Stimulated activated CD4-positive, alpha-beta T cell treated with anti-CD3 and anti-CD28 coated beads, Interleukin-2, amount 100 ng/mL, for 4 hours (primary cell): Measurements from ENCODE around the gene CXorf65.

Source experiments
- DNase-seq: peaks from one replicate; pipeline ENCODE4 v3.0.0-alpha.2; 2020; ENCODE audit warnings: low read depth

CXorf65 gene

DNA sequence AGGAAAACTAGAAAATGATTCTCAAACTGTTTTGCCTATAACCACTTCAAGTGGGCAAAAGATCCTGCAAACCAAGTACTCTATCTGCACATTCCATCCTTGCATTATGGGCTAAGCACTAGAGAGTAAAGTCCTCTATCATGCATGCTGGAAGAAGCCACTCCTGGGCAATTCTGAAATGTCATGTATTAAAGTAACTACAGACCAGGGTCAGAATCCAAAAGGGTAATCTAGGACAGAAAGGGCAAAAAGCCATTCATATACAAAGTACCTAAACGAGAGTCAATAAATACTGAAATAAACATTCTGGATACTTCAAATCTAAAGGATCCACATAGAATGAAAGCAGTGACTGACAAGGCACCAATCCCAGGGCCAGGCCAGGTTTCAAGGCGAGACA is 39.5 kb downstream of the CXorf65 start:
- DNase-seq, result no peak

DNA sequence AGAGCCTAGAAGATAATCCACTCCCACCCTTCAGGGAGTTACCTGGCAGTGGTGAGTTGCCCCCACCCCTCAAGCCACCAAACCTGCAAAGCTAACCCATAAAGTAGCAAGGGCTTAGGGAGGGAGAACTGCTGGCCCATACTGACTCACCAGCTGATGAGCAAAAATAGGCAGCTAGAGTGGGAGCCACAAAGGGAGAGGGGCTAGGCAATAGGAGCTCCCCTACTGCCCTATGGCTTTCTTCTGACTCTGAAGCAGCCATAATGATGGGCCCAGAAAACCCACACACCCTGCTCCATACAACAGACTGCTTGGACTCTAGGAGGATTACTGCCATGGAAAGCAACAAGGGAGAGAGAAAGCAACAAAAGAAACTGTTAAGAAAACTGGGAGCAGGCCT is 46.4 kb downstream of the CXorf65 start:
- DNase-seq, result no peak

DNA sequence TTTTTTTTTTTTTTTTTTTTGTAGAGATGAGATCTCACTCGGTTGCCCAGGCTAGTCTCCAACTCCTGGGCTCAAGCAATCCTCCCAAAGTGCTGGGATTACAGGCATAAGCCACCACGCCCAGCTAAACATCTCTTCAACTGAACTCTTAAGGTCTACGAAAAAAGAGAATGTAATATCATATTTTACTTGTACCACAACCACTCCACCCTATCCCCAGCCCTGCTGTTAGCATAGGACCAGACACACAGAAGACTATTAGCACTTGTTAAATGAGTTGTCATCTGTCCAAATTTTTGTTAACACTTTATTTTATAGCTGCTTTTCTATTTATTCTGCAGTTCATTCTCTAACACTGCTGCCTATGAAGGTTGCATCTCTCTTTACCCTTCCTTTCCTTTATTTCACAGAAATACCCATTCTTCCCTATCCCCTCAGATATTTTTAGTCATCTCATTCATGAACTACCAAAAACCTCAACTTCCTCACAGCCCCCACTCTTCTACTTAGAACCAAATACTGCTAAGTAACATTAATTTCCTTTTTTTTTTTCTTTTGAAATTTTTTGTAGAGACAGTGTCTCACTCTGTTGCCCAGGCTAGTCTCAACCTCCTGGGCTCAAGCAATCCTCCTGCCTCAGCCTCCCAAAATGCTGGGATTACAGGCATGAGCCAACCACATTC is 48.6 kb downstream of the CXorf65 start:
- no peak for DNase-seq

DNA sequence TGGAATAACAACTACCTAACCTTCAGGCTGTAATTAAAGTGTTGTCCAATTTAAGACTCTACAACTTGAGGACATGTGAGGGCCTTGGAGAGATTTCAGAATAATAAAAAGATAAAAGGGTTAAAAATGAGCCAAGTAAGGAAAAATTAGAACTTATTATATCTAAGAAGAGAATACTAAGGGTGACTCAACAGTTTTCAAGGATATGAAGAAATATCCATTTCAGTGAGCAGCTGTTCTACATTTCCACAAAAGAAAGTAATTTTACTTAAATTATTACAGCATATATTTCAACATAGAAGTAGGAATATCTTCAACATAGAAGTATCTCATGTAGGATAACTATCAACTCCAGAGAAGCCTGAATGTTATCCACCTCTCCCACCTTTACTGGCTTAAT is 49.7 kb downstream of the CXorf65 start:
- DNase-seq, result no peak
